B cell (primary cell): ENCODE measurements around the gene KCNS1.

ENCODE experiments used
- EZH2 ChIP-seq: IDR thresholded peaks from 2 replicates; pipeline ENCODE4 v1.6.1; 2012; ENCODE audit warnings: borderline replicate concordance, low read depth, mild to moderate bottlenecking, moderate library complexity, low read length; ENCODE audit not compliant: insufficient read depth, poor library complexity, severe bottlenecking
- TF ChIP-seq, protein P1 (sequence below): fragments of 200-600 bp; IDR thresholded peaks from one replicate; pipeline ENCODE4 v1.8.0; 2022; ENCODE audit warnings: antibody characterized with exemption, mild to moderate bottlenecking

- TF ChIP-seq, protein P1, sequence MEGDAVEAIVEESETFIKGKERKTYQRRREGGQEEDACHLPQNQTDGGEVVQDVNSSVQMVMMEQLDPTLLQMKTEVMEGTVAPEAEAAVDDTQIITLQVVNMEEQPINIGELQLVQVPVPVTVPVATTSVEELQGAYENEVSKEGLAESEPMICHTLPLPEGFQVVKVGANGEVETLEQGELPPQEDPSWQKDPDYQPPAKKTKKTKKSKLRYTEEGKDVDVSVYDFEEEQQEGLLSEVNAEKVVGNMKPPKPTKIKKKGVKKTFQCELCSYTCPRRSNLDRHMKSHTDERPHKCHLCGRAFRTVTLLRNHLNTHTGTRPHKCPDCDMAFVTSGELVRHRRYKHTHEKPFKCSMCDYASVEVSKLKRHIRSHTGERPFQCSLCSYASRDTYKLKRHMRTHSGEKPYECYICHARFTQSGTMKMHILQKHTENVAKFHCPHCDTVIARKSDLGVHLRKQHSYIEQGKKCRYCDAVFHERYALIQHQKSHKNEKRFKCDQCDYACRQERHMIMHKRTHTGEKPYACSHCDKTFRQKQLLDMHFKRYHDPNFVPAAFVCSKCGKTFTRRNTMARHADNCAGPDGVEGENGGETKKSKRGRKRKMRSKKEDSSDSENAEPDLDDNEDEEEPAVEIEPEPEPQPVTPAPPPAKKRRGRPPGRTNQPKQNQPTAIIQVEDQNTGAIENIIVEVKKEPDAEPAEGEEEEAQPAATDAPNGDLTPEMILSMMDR: no peak
- TF ChIP-seq EZH2: no peak
Observed at GRCh38 chr20:45119556-45120266, 18.8 kb upstream of the KCNS1 start.
